SK-N-SH (cell line): Measurements from ENCODE around the gene MOV10L1. TPM values are rescaled to one million over a fixed set of nuclear protein-coding genes. Genes with fewer than 3 reads are reported as not detected.

Source experiments
- CTCF ChIA-PET: fragments of 300-600, 350-600 bp; formaldehyde crosslinking; extraction: SDS; loops from one replicate; lab custom pipeline; 2021; lab: Yijun Ruan, JAX
- POLR2A ChIA-PET: fragments of 350-600 bp; sonication (Branson Sonifier 250); formaldehyde crosslinking; extraction: SDS; loops from one replicate; lab custom pipeline; 2020; ENCODE audit warnings: antibody characterized with exemption, inconsistent platforms; lab: Yijun Ruan, JAX
- DNase-seq: peaks from one replicate; pipeline ENCODE4 v3.0.0; 2012
- H2AFZ ChIP-seq: fragments of 200-600 bp; sonication (generic); 2 replicates; pipeline ENCODE4 v1.8.1; 2016; ENCODE audit warnings: antibody characterized with exemption, mild to moderate bottlenecking, low read depth
- H3F3A ChIP-seq: fragments of 200-600 bp; sonication (generic); replicated peaks from 2 replicates; pipeline ENCODE3; 2016; ENCODE audit warnings: antibody characterized with exemption, mild to moderate bottlenecking; ENCODE audit not compliant: insufficient read depth
- H3K27ac ChIP-seq, 2 experiments: fragments of 200-500 bp in 1 of 2; fragments of 200-600 bp in 1 of 2; sonication (Bioruptor generic) in 1 of 2; sonication (generic), shearing (Covaris generic) in 1 of 2; 2 replicates each; pipeline versions ENCODE4 v1.5.1 to v1.6.1; 2014 to 2016; ENCODE audit warnings: low read depth in 2 of 2, inconsistent platforms in 1 of 2, low read length in 1 of 2, mild to moderate bottlenecking in 1 of 2, mixed read lengths in 1 of 2
- H3K27me3 ChIP-seq: fragments of 200-600 bp; sonication (generic), shearing (Covaris generic); 2 replicates; pipeline ENCODE4 v1.6.1; 2016; ENCODE audit warnings: mixed run types; ENCODE audit not compliant: insufficient read depth
- H3K36me3 ChIP-seq, 2 experiments: fragments of 200-500 bp in 1 of 2; fragments of 200-600 bp in 1 of 2; sonication (Bioruptor generic) in 1 of 2; sonication (generic) in 1 of 2; replicated peaks in 1 of 2; 2 replicates each; pipeline versions ENCODE3 to v1.5.1; 2014 to 2016; ENCODE audit warnings: low read length in 1 of 2, mild to moderate bottlenecking in 1 of 2; ENCODE audit not compliant: insufficient read depth in 2 of 2, control insufficient read depth in 1 of 2
- H3K4me1 ChIP-seq, 2 experiments: fragments of 200-500 bp in 1 of 2; fragments of 200-600 bp in 1 of 2; sonication (Bioruptor generic) in 1 of 2; sonication (generic), shearing (Covaris generic) in 1 of 2; 2 replicates each; pipeline versions ENCODE4 v1.5.1 to v1.6.1; 2014 to 2016; ENCODE audit warnings: low read depth in 1 of 2, low read length in 1 of 2, mixed run types in 1 of 2; ENCODE audit not compliant: insufficient read depth in 2 of 2, control insufficient read depth in 1 of 2
- H3K4me2 ChIP-seq: fragments of 200-600 bp; sonication (generic), shearing (Covaris generic); 2 replicates; pipeline ENCODE4 v1.6.1; 2017; ENCODE audit warnings: mixed run types
- H3K4me3 ChIP-seq, 2 experiments: fragments of 200-500 bp in 1 of 2; fragments of 200-600 bp in 1 of 2; sonication (Bioruptor generic) in 1 of 2; sonication (generic), shearing (Covaris generic) in 1 of 2; 2 replicates each; pipeline versions ENCODE4 v1.5.1 to v1.8.1; 2014 to 2016; ENCODE audit warnings: low read depth in 2 of 2, inconsistent platforms in 1 of 2, low read length in 1 of 2, mild to moderate bottlenecking in 1 of 2, mixed read lengths in 1 of 2, moderate library complexity in 1 of 2
- H3K79me2 ChIP-seq: fragments of 200-600 bp; sonication (generic); 2 replicates; pipeline ENCODE4 v1.8.1; 2017; ENCODE audit warnings: mild to moderate bottlenecking; ENCODE audit not compliant: insufficient read depth
- H3K9ac ChIP-seq: fragments of 200-600 bp; sonication (generic); 2 replicates; pipeline ENCODE4 v1.6.1; 2017; ENCODE audit warnings: mixed run types
- H3K9me2 ChIP-seq: fragments of 200-600 bp; sonication (generic); 2 replicates; pipeline ENCODE4 v1.6.1; 2017; ENCODE audit warnings: mixed run types
- H3K9me3 ChIP-seq: fragments of 200-600 bp; sonication (generic); 2 replicates; pipeline ENCODE4 v1.6.1; 2017; ENCODE audit warnings: mixed run types, mild to moderate bottlenecking, moderate library complexity
- H4K20me1 ChIP-seq: fragments of 200-600 bp; sonication (generic); 2 replicates; pipeline ENCODE4 v1.6.1; 2017; ENCODE audit warnings: mild to moderate bottlenecking, mixed run types; ENCODE audit not compliant: insufficient read depth
- EP300 ChIP-seq, 2 experiments: IDR thresholded peaks; 2 replicates each; pipeline versions ENCODE4 v1.4.0 to v1.6.1; 2012; ENCODE audit warnings: borderline replicate concordance in 1 of 2, low read depth in 1 of 2, low read length in 1 of 2
- EZH2phosphoT487 ChIP-seq: fragments of 200-600 bp; sonication (generic); IDR thresholded peaks from 2 replicates; pipeline ENCODE4 v1.6.1; 2017; ENCODE audit warnings: low read depth, mixed run types, mild to moderate bottlenecking, antibody characterized with exemption, moderate library complexity, borderline replicate concordance
- GABPA ChIP-seq: IDR thresholded peaks from 2 replicates; pipeline ENCODE4 v1.4.0; 2012; ENCODE audit warnings: low read depth, mild to moderate bottlenecking
- GATA2 ChIP-seq: sonication (generic); formaldehyde crosslinking; IDR thresholded peaks from 2 replicates; pipeline ENCODE4 v1.5.0; 2020; ENCODE audit warnings: mild to moderate bottlenecking, missing genetic modification reagents
- MXI1 ChIP-seq: IDR thresholded peaks from 2 replicates; pipeline ENCODE4 v1.6.1; 2012; ENCODE audit warnings: mild to moderate bottlenecking, low read depth, low read length, improper control_type of control experiment
- RCOR1 ChIP-seq: fragments of 150-350 bp; IDR thresholded peaks from 2 replicates; pipeline ENCODE4 v1.6.1; 2017; ENCODE audit warnings: antibody characterized with exemption, low read length
- RXRA ChIP-seq: IDR thresholded peaks from 2 replicates; pipeline ENCODE4 v1.4.0; 2012; ENCODE audit warnings: low read depth, mild to moderate bottlenecking, borderline replicate concordance
- SMC3 ChIP-seq: IDR thresholded peaks from 2 replicates; pipeline ENCODE4 v1.6.1; 2012; ENCODE audit warnings: low read depth, low read length, improper control_type of control experiment
- TEAD4 ChIP-seq: IDR thresholded peaks from 2 replicates; pipeline ENCODE4 v1.4.0; 2012; ENCODE audit warnings: mild to moderate bottlenecking, borderline replicate concordance; ENCODE audit not compliant: insufficient read depth
- YY1 ChIP-seq: IDR thresholded peaks from 2 replicates; pipeline ENCODE4 v1.4.0; 2012; ENCODE audit warnings: low read depth, mild to moderate bottlenecking
- WGBS: methylation state at CpG from one replicate; pipeline ENCODE4 v1.1.6; 2017; ENCODE audit warnings: low lambda C conversion rate; 5-methylcytosine and 5-hydroxymethylcytosine counted together
- polyA plus RNA-seq, 3 experiments: library from polyadenylated mRNA; depleted of rRNA; stranded (reverse); fragments of >200 nt; gene quantifications; 2 replicates each; pipeline ENCODE4 v1.2.3, GENCODE V29; 2012
- TF ChIP-seq, protein P1 (sequence below): IDR thresholded peaks from 2 replicates; pipeline ENCODE4 v1.4.0; 2012; ENCODE audit warnings: low read depth
- TF ChIP-seq, protein P2 (sequence below): fragments of 150-350 bp; IDR thresholded peaks from 2 replicates; pipeline ENCODE4 v1.6.1; 2016; ENCODE audit warnings: mild to moderate bottlenecking, low read depth, low read length

MOV10L1 gene
- polyA plus RNA-seq, 1 of the 3 experiments (the other 2 are of a cell fraction), result 2.1 TPM

DNA sequence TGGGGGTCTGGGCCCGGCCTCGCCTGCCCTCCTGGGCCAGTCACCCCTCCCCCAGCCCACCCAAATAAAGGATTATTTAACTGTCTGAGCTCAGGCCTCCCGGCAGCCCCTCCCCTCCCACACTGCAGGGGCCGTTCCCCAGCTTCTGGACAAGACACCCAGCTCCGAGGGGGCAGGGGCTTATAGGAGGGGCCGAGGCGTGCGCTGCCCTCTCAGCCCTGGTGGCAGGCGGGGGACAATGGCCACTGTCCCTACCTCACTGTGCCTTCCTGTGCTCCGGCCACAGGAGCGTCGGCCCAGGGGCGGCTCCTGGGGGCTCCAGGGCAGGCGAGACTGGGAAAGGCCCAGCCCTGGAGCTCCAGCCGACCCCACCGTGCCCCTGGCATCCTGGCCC is 108.8 kb downstream of the MOV10L1 start (continued):
- TF ChIP-seq SMC3, result no peak
- no peak for TF ChIP-seq EZH2phosphoT487
- no peak for TF ChIP-seq GATA2 (CRISPR knock-in tag)
- TF ChIP-seq, all 33 proteins: peak for 0

DNA sequence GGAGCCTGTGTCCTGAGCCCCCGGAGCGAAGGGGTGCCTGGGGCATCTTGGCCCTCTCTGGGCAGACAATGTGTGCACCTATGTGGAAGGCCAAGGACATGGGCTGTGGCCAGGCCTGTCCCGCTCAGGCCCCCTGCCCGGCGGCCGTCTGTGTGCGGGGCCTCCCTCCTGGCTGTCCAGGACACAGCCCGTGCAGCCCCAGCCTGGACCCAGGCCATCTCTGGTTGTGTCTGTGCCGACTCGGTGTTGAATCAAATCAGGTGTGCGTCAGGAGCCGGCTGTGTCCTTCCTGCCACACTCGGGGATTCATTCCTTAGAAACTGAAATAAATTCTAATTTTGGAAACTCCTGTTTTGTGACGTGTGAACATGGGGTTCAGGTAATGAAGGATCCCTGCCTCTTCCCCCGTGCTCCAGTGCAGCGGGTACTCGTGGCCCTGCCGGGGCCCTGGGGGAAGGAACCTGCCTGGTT is 109.5 kb downstream of the MOV10L1 start:
- POLR2A ChIA-PET, result no interaction called here
- 94% methylated on average over 8 of the region's 18 CpGs for WGBS
- no peaks in the 10 kb centered on the region for H3F3A ChIP-seq
- no peaks in the 10 kb centered on the region for H3K27me3 ChIP-seq
- no peak overlapping the region for H2AFZ ChIP-seq
- no peak overlapping the region for H3K9ac ChIP-seq
- no peak overlapping the region for H3K27ac ChIP-seq
- H3K4me3 ChIP-seq, result no peak overlapping the region; a peak in 1 of 4 replicates
- H3K4me1 ChIP-seq, result peaks cover 0 to 15% of the 10 kb centered on the region in 2 experiments; a peak in 1 of 4 replicates
- no peaks in the 10 kb centered on the region for H3K9me2 ChIP-seq
- peaks cover 12 to 29% of the 10 kb centered on the region in 2 experiments for H3K36me3 ChIP-seq
- peaks cover 6% of the 10 kb centered on the region for H4K20me1 ChIP-seq
- no peaks in the 10 kb centered on the region for H3K9me3 ChIP-seq
- peak overlapping the region; percentile 90 for H3K4me2 ChIP-seq
- DNase-seq, result no peak
- TF ChIP-seq TEAD4, result no peak
- no peak for TF ChIP-seq RXRA
- no peak for TF ChIP-seq SMC3
- no peak for TF ChIP-seq YY1
- TF ChIP-seq, protein P1, sequence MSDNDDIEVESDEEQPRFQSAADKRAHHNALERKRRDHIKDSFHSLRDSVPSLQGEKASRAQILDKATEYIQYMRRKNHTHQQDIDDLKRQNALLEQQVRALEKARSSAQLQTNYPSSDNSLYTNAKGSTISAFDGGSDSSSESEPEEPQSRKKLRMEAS, result no peak
- TF ChIP-seq, protein P2, sequence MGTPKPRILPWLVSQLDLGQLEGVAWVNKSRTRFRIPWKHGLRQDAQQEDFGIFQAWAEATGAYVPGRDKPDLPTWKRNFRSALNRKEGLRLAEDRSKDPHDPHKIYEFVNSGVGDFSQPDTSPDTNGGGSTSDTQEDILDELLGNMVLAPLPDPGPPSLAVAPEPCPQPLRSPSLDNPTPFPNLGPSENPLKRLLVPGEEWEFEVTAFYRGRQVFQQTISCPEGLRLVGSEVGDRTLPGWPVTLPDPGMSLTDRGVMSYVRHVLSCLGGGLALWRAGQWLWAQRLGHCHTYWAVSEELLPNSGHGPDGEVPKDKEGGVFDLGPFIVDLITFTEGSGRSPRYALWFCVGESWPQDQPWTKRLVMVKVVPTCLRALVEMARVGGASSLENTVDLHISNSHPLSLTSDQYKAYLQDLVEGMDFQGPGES, result no peak
- TF ChIP-seq EP300 (IDR thresholded peaks at IDR 0.05; ENCODE audit: borderline replicate concordance in 1 of 2, low read depth in 1 of 2, low read length in 1 of 2), result no peak
- TF ChIP-seq MXI1, result no peak
- TF ChIP-seq RCOR1, result no peak
- peaks cover 31% of the 10 kb centered on the region for H3K79me2 ChIP-seq
- CTCF ChIA-PET, result interaction anchor here (1.7 kb wide), 1 partner anchor 9 kb away, joined by 5 read pairs; no protein-coding TSS in a partner anchor

DNA sequence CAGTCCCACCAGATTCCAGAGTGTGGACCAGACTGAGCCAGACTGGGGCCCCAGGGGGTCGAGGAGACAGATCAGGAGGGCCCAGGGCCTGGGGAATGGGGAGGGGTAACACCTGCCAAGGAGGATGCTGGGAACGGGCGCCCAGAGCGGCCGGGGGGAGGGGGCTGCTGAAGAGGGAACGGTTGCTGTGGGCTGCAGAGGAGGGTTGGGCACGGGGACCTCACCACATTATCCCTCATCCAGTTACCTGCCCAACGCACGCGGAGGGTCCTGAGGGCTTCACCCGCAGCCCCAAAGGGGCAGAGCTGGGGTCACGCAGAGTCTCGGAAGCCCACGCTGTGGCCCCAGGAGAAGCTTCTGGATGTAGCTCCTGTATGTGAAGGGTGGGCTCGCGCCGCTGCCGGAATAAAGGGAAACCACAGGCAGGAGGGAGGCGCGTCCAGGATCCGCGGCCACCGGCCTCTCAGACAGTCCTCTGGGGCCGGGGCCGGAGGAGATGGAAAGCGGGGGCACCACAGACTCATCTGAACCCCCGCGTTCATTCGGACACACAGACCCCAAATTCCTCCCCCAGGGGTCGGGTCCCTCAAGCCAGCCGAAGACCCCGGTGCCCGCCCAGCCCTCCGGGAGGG is 110.1 kb downstream of the MOV10L1 start:
- H3F3A ChIP-seq, result no peaks in the 10 kb centered on the region
- no peak for TF ChIP-seq GABPA
- TF ChIP-seq, protein P1, result peak; percentile 10; the same call in 1 of the 2 replicates
- TF ChIP-seq, all 33 proteins: peak for 1
- CTCF ChIA-PET, result interaction anchor here (1.7 kb wide), 1 partner anchor 10 kb away, joined by 5 read pairs; no protein-coding TSS in a partner anchor
- peak overlapping the region in 1 of 2 experiments; percentile 28; a peak in 1 of 4 replicates for H3K27ac ChIP-seq
- H3K4me3 ChIP-seq, result peak overlapping the region; percentile 64 to 84
- peak; percentile 65 for DNase-seq
- no peaks in the 10 kb centered on the region for H3K9me3 ChIP-seq
- peak overlapping the region; percentile 65 for H3K9ac ChIP-seq
- peaks cover 37% of the 10 kb centered on the region for H3K79me2 ChIP-seq
- peaks cover 0 to 15% of the 10 kb centered on the region in 2 experiments; a peak in 1 of 4 replicates for H3K4me1 ChIP-seq
- H3K4me2 ChIP-seq, result peak overlapping the region; percentile 90
- POLR2A ChIA-PET, result no interaction called here
- H4K20me1 ChIP-seq, result peaks cover 6% of the 10 kb centered on the region
- peaks cover 17 to 22% of the 10 kb centered on the region in 2 experiments for H3K36me3 ChIP-seq
- H3K27me3 ChIP-seq, result no peaks in the 10 kb centered on the region
- no peaks in the 10 kb centered on the region for H3K9me2 ChIP-seq
- WGBS, result 49% methylated on average over 8 of the region's 34 CpGs
- H2AFZ ChIP-seq, result peak overlapping the region; percentile 59; the same call in 1 of the 2 replicates
